ENCODE results near the gene HSF2BP. TPM values are rescaled to one million over a fixed set of nuclear protein-coding genes. Genes with fewer than 3 reads are reported as not detected.
"Not testable (repeated sequence)": the region's sequence is repeated elsewhere in the genome, so short reads cannot be mapped to it uniquely, and the experiment has no call there.

HSF2BP gene
- polyA plus RNA-seq, 3 donors, result 1.7 to 2.6 (median 2.2) TPM

- no peak for DNase-seq
Measured at GRCh38 chr21:43689556-43690337, 30.5 kb upstream of the HSF2BP start.

- no peak for DNase-seq
Measured at GRCh38 chr21:43688906-43689305, 29.6 kb upstream of the HSF2BP start.

GRCh38 chr21:43687566-43688399 lies 28.5 kb upstream of the HSF2BP start:
- DNase-seq, result no peak

GRCh38 chr21:43686811-43687565 lies 27.7 kb upstream of the HSF2BP start:
- no peak for DNase-seq

GRCh38 chr21:43684424-43684823 lies 25.1 kb upstream of the HSF2BP start:
- no peak for DNase-seq

GRCh38 chr21:43681650-43682049 lies 22.4 kb upstream of the HSF2BP start:
- DNase-seq, result no peak

GRCh38 chr21:43680421-43680820 lies 21.1 kb upstream of the HSF2BP start:
- DNase-seq, result not testable (repeated sequence)

- DNase-seq, result no peak
Measured at GRCh38 chr21:43679951-43680350, 20.7 kb upstream of the HSF2BP start.

- no peak for DNase-seq
Measured at GRCh38 chr21:43676391-43676790, 17.1 kb upstream of the HSF2BP start.

- DNase-seq, result no peak
Measured at GRCh38 chr21:43675871-43676270, 16.6 kb upstream of the HSF2BP start.

- no peak for DNase-seq
Measured at GRCh38 chr21:43669828-43670605, 10.7 kb upstream of the HSF2BP start.

GRCh38 chr21:43667191-43667904 lies 8.1 kb upstream of the HSF2BP start:
- DNase-seq, result no peak

GRCh38 chr21:43665879-43666278 lies 6.6 kb upstream of the HSF2BP start:
- no peak for DNase-seq

- DNase-seq, result no peak
Measured at GRCh38 chr21:43664358-43664757, 5.1 kb upstream of the HSF2BP start.

- no peak for DNase-seq
Measured at GRCh38 chr21:43663033-43663432, 3.7 kb upstream of the HSF2BP start.

- no peak for DNase-seq
Measured at GRCh38 chr21:43662286-43662685, 3.0 kb upstream of the HSF2BP start.

GRCh38 chr21:43658769-43659135 lies 536 bp downstream of the HSF2BP start:
- DNase-seq, result no peak

- DNase-seq, result no peak
Measured at GRCh38 chr21:43658088-43658741, 1.1 kb downstream of the HSF2BP start.

GRCh38 chr21:43657355-43658087 lies 1.8 kb downstream of the HSF2BP start:
- DNase-seq, result no peak
